SK-N-MC (cell line): ENCODE measurements around the gene CMTM7.

Experiments
- EZH2 ChIP-seq: fragments of 200-600 bp; sonication (generic); IDR thresholded peaks from one replicate; pipeline ENCODE4 v1.6.1; 2017; ENCODE audit warnings: antibody characterized with exemption
- POLR2AphosphoS5 ChIP-seq: IDR thresholded peaks from 2 replicates; pipeline ENCODE4 v1.6.1; 2012; ENCODE audit warnings: mild to moderate bottlenecking, low read depth, low read length, borderline replicate concordance

GRCh38 chr3:32459450-32459849 is 67.8 kb downstream of the CMTM7 start:
- no peak for TF ChIP-seq EZH2
- TF ChIP-seq POLR2AphosphoS5: no peak
